Astrocyte of the spinal cord (primary cell): ENCODE data around the gene NPY5R.

ENCODE experiments used
- DNase-seq: peaks from one replicate; pipeline ENCODE4 v3.0.0; 2011; ENCODE audit warnings: low read depth, low spot score
- H3K4me3 ChIP-seq: 2 replicates; pipeline ENCODE4 v1.5.1; 2011; ENCODE audit warnings: low read depth, mild to moderate bottlenecking, low read length, moderate library complexity
- in situ Hi-C: cut with HindIII; loops from 2 replicates; pipeline ENCODE4 v1.10.0; 2017; ENCODE audit warnings: low sequenced_read_pairs
- TF ChIP-seq, protein P1 (sequence below): IDR thresholded peaks from 2 replicates; pipeline ENCODE4 v1.5.1; 2012; ENCODE audit warnings: low read depth, mild to moderate bottlenecking, low read length, inconsistent platforms

NPY5R gene

DNA sequence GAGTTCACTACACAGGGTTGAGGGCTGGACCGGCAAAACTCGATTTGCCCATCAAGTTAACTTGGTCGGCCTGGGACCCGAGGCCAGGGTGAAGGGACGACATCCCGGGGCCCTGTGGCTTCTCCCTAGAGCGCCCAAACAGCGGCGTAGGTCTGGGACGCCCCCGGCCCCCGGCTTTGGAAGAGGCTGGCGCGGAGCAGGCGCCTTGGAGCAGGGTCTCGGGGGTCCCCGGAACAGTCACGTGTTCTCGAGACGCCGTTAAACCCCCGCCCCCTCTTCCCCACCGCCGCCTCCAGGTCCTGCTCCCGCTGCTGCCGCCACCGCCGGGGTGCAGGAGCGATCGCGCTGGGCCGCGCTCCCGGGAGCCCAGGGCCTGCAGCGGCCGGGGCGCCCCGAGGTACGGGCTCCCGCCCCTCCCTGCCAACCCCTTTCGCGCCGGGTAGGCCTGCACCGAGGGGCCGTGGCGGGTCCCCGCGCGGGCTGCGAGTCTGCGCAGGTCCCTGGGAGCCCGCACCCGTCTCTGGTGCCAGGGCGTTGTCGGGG lies at the start of gene NPY5R:
NPY5R (plus strand) TSS at position 289 of the 543 bp plus-strand sequence. CDS start 6,382 bp downstream, outside the sequence.
- peak within 1 kb of the TSS; percentile 38 for H3K4me3 ChIP-seq
- TF ChIP-seq, protein P1, sequence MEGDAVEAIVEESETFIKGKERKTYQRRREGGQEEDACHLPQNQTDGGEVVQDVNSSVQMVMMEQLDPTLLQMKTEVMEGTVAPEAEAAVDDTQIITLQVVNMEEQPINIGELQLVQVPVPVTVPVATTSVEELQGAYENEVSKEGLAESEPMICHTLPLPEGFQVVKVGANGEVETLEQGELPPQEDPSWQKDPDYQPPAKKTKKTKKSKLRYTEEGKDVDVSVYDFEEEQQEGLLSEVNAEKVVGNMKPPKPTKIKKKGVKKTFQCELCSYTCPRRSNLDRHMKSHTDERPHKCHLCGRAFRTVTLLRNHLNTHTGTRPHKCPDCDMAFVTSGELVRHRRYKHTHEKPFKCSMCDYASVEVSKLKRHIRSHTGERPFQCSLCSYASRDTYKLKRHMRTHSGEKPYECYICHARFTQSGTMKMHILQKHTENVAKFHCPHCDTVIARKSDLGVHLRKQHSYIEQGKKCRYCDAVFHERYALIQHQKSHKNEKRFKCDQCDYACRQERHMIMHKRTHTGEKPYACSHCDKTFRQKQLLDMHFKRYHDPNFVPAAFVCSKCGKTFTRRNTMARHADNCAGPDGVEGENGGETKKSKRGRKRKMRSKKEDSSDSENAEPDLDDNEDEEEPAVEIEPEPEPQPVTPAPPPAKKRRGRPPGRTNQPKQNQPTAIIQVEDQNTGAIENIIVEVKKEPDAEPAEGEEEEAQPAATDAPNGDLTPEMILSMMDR = no peak
- in situ Hi-C loops = no loop called here
- no peak for DNase-seq

DNA sequence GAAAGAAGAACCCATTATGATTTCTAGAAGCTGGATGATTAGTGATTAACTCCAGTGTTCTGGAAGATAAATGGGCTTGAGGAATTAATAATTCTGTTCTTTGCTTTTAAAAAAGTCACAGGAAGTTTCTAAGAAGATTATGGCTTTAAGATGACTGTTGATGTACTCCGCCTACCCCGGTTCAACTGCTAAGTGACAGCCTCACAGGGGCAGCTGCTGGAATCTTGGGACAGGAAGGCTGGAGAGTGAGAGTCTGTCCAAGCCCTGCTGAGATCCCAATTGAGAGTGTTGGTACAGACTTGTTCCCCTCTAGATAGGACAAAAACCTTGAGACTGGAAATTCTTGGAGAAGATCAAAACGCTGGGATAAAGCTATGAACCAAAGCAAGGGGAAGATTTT lies 48.6 kb upstream of the NPY5R start:
- no peak overlapping the region for H3K4me3 ChIP-seq
- in situ Hi-C loops = no loop called here
- no peak for DNase-seq
- TF ChIP-seq, protein P1 = no peak

DNA sequence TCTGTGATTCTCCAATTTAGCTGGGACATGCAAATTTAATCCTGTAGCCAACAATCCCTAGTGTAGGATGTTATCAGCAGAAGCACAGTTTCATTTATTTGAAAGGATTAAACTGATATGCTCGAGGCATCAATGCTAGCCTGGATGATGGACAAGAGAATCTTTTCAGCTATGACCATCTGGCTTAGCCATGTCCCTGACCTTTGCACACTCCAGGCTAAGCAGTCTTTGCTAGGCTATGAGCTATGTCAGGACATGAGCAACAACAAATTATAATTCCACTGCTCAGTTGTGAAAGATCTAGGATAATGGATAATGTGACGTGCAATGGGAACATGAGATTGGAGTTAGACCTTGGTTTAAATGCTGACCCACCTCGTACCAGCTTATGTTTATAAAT lies 43.2 kb upstream of the NPY5R start:
- TF ChIP-seq, protein P1 = no peak
- no peak overlapping the region for H3K4me3 ChIP-seq
- in situ Hi-C loops = no loop called here
- DNase-seq = no peak

DNA sequence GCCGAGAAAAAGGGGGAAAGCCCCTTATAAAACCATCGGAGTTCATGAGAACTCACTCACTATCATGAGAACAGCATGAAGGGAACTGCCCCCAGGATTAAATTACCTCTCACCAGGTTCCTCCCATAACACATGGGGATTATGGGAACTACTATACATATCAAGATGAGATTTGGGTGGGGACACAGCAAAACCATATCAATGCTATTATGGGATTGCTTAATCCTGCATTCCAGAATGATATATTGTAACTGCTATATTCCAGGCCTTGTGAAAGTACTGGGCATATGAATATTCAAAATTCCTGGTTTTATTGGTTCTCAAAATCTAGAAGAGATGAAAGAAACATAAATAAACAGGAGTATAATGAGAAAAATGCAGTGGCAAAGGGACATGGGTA lies 40.6 kb upstream of the NPY5R start:
- TF ChIP-seq, protein P1 = no peak

DNA sequence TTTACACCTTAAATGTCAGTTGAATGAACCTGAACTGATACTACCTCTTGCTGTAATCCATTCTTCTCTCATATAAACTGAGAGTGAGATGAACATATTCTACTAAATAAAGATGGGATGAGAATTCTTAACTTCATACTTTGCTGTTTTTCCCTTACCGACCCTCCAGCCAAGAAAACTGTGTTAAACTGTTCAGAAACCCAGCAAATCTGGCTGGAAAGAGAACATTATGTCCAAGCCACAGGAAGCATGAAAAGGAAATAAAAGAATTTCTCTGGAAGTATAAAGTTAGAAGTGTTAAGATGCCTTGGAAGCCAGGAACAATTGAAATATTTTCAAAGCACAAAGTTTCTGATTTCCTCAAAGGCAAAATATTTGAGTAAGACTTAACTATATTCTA lies 34.2 kb upstream of the NPY5R start:
- in situ Hi-C loops = no loop called here
- TF ChIP-seq, protein P1 = no peak
- DNase-seq = no peak
- H3K4me3 ChIP-seq = no peak overlapping the region

More for the DNA sequence above, 40.6 kb upstream of the NPY5R start:
- H3K4me3 ChIP-seq = no peak overlapping the region
- no peak for DNase-seq
- in situ Hi-C loops = no loop called here

DNA sequence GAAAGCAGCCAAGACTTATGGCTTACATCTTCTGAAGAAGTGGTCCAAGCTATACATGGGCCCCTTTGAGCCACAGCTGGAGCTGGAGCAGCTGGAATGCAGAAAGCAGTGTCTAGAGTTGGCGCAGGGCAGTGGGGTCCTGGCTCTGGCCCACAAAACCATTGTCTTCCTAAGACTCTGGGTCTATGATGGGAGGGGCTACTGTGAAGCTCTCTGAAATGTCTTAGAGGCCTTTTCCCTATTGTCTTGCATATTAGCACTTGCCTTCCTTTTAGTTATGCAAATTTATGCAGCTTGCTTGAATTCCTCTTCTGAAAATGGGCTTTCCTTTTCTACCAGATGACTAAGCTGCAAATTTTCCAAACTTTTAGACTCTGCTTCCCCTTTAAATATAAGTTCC lies 26.6 kb upstream of the NPY5R start:
- H3K4me3 ChIP-seq = no peak overlapping the region
- in situ Hi-C loops = no loop called here
- no peak for DNase-seq
- TF ChIP-seq, protein P1 = no peak
